PFSK-1 (cell line): ENCODE results near the gene STC2.

ENCODE experiments used
- FOXP2 ChIP-seq: optimal IDR thresholded peaks from 2 replicates; pipeline ENCODE3; 2011; ENCODE audit warnings: borderline replicate concordance, control low read depth, inconsistent platforms; ENCODE audit not compliant: insufficient read depth; ENCODE audit errors: extremely low read length, extremely low read depth
- POLR2AphosphoS5 ChIP-seq: IDR thresholded peaks from 2 replicates; pipeline ENCODE4 v1.6.1; 2012; ENCODE audit warnings: low read depth, mild to moderate bottlenecking, control low read depth, low read length, moderate library complexity
- SIN3A ChIP-seq: IDR thresholded peaks from 2 replicates; pipeline ENCODE4 v1.6.1; 2012; ENCODE audit warnings: mild to moderate bottlenecking, low read length, moderate library complexity, borderline replicate concordance; ENCODE audit not compliant: insufficient read depth
- TAF1 ChIP-seq: IDR thresholded peaks from 2 replicates; pipeline ENCODE4 v1.6.1; 2012; ENCODE audit warnings: low read length, control low read depth, borderline replicate concordance; ENCODE audit not compliant: insufficient read depth
- TF ChIP-seq, protein P1 (sequence below), 2 experiments: IDR thresholded peaks; 2 replicates each; pipeline versions ENCODE4 v1.6.1 to v1.8.0; 2011 to 2012; ENCODE audit warnings: low read depth in 2 of 2, low read length in 2 of 2, control low read depth in 1 of 2, inconsistent platforms in 1 of 2, mild to moderate bottlenecking in 1 of 2, moderate library complexity in 1 of 2; ENCODE audit not compliant: insufficient read depth in 1 of 2

Gene STC2

DNA sequence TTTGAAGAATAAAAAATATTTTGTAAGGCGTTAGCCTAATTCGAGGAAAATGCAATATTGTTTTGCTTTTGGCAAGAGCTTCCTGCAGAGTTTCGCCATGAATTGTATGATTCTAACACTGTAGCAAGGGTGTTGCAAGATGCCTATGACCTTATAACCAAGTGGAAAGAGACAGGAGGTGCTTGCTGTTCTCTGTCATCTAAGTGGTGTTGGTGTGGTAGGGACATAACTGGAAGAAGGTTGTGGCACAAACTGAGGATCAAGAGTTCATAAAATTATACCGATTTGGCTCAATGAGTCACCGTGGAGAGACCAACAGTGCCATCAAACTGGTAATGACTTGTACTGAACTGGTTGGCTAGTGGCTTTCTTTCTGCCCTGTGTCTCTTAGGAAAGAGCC, 6.3 kb downstream of the STC2 start:
- TF ChIP-seq SIN3A, result no peak
- no peak for TF ChIP-seq TAF1
- TF ChIP-seq, protein P1, sequence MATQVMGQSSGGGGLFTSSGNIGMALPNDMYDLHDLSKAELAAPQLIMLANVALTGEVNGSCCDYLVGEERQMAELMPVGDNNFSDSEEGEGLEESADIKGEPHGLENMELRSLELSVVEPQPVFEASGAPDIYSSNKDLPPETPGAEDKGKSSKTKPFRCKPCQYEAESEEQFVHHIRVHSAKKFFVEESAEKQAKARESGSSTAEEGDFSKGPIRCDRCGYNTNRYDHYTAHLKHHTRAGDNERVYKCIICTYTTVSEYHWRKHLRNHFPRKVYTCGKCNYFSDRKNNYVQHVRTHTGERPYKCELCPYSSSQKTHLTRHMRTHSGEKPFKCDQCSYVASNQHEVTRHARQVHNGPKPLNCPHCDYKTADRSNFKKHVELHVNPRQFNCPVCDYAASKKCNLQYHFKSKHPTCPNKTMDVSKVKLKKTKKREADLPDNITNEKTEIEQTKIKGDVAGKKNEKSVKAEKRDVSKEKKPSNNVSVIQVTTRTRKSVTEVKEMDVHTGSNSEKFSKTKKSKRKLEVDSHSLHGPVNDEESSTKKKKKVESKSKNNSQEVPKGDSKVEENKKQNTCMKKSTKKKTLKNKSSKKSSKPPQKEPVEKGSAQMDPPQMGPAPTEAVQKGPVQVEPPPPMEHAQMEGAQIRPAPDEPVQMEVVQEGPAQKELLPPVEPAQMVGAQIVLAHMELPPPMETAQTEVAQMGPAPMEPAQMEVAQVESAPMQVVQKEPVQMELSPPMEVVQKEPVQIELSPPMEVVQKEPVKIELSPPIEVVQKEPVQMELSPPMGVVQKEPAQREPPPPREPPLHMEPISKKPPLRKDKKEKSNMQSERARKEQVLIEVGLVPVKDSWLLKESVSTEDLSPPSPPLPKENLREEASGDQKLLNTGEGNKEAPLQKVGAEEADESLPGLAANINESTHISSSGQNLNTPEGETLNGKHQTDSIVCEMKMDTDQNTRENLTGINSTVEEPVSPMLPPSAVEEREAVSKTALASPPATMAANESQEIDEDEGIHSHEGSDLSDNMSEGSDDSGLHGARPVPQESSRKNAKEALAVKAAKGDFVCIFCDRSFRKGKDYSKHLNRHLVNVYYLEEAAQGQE (IDR thresholded peaks at IDR 0.05; ENCODE audit: insufficient read depth in 1 of 2, low read depth in 2 of 2, low read length in 2 of 2), result no peak
- TF ChIP-seq POLR2AphosphoS5, result no peak
- TF ChIP-seq FOXP2, result no peak

DNA sequence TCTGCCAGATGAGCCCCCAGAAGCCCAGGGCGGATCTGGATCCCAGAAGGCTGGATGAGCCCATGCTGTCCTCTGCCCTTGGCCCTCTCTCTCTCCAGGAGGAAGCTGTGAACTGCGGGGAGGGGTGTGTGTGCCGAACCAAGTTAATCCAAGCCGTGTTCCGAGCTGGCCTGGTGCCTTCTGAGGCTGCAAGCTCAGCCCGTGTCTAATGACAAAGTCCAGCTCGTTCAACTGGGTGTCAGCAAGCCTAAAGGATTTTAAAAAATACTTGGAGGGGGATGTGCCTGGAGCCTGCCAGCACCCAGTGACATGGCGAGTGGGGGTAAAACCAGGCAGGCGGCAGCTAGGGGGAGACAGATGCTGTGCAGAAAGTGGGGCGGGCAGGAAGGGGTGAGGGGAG, 8.0 kb downstream of the STC2 start:
- TF ChIP-seq, protein P1 (IDR thresholded peaks at IDR 0.05; ENCODE audit: insufficient read depth in 1 of 2, low read depth in 2 of 2, low read length in 2 of 2), result no peak
- TF ChIP-seq SIN3A (no peak), POLR2AphosphoS5 (no peak; the same call in 1 of the 2 replicates), TAF1 (no peak), FOXP2 (no peak)

DNA sequence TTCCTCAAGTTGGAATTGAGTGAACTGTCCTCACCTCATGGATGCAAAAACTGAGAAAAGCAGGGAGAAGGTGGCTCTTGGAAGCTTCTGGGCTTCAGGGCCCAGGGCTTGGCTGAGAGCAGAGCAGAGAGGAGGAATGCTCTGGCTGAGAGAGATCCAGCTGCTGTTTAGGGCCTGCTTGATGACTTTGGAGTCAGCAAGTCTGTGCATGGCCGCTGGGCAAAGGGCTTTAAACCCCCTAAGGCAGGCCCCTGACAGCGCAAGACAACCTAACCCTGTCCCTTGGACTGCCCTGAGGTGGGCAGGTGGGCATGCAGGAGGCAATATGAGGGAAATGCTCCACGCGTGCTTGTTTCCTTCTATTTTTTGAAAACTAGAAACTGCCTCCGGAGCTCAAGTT, 8.6 kb downstream of the STC2 start:
- TF ChIP-seq POLR2AphosphoS5, result no peak
- TF ChIP-seq TAF1, result no peak
- TF ChIP-seq SIN3A, result no peak
- no peak for TF ChIP-seq FOXP2

DNA sequence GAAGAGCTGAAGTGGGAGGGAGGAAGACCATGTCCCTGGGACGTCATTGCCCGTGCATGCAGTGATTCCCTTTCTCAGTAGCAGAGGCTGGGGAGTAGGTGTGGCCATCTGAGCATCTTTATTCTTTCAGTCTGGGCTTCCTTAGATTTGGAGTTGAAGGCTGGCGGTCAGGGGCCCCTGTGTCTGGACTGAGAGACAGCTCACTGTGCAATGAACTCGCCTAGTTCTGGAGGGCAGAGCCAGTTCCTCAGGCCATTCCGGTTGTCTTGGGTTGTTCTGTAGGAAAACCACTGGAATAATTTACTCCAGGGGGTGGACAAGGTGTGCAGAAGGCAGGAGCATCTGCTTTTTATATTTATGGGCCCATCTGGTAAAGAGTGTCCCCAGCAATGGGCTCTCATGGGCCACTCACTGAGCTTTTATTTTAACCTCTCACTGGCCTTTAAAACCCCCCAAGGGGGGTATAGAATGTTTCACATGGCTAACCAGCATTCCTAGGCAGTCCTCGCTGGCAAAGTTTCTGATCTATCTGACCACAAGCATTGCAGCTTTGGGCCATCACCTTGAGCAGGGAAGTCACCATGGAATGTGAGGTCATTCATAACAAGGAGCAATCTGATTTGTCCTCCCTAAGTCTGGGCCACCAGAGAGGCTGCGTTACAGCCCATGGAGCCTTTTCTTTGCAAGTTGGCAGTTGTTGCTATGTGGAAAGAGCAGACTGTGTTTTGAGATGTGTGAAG, 9.2 kb downstream of the STC2 start:
- TF ChIP-seq, protein P1 (IDR thresholded peaks at IDR 0.05; ENCODE audit: insufficient read depth in 1 of 2, low read depth in 2 of 2, low read length in 2 of 2), result no peak
- TF ChIP-seq TAF1 (no peak), SIN3A (no peak), FOXP2 (no peak)

DNA sequence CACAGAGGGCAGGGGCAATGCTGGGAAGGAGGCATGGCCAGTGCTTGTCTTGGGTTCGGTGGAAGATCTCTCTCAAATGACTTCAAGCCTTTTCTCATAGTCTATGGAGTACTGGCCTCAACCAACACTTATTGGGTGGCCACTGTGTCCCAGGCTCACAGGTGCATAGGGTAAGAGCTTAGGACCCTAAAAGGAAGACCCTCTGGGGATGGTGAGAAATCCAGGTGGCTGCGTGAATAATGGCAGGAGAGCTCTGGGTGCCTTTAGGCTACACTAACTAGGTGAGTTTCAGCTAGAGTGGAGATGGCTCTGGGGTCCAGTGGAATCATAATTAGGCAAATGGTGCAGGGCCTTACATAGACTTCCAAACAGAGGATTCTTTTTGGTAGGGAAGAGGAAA, 9.9 kb downstream of the STC2 start:
- no peak for TF ChIP-seq SIN3A
- no peak for TF ChIP-seq FOXP2
- no peak for TF ChIP-seq TAF1
- TF ChIP-seq, protein P1 (IDR thresholded peaks at IDR 0.05; ENCODE audit: insufficient read depth in 1 of 2, low read depth in 2 of 2, low read length in 2 of 2), result no peak
- TF ChIP-seq POLR2AphosphoS5, result no peak
